PFSK-1 (cell line): ENCODE measurements around the gene BCR.

ENCODE experiments used
- FOXP2 ChIP-seq: optimal IDR thresholded peaks from 2 replicates; pipeline ENCODE3; 2011; ENCODE audit warnings: borderline replicate concordance, control low read depth, inconsistent platforms; ENCODE audit not compliant: insufficient read depth; ENCODE audit errors: extremely low read length, extremely low read depth
- POLR2AphosphoS5 ChIP-seq: IDR thresholded peaks from 2 replicates; pipeline ENCODE4 v1.6.1; 2012; ENCODE audit warnings: low read depth, mild to moderate bottlenecking, control low read depth, low read length, moderate library complexity
- SIN3A ChIP-seq: IDR thresholded peaks from 2 replicates; pipeline ENCODE4 v1.6.1; 2012; ENCODE audit warnings: mild to moderate bottlenecking, low read length, moderate library complexity, borderline replicate concordance; ENCODE audit not compliant: insufficient read depth
- TAF1 ChIP-seq: IDR thresholded peaks from 2 replicates; pipeline ENCODE4 v1.6.1; 2012; ENCODE audit warnings: low read length, control low read depth, borderline replicate concordance; ENCODE audit not compliant: insufficient read depth
- TF ChIP-seq, protein P1 (sequence below), 2 experiments: IDR thresholded peaks; 2 replicates each; pipeline versions ENCODE4 v1.6.1 to v1.8.0; 2011 to 2012; ENCODE audit warnings: low read depth in 2 of 2, low read length in 2 of 2, control low read depth in 1 of 2, inconsistent platforms in 1 of 2, mild to moderate bottlenecking in 1 of 2, moderate library complexity in 1 of 2; ENCODE audit not compliant: insufficient read depth in 1 of 2

- no peak for TF ChIP-seq TAF1
- no peak for TF ChIP-seq POLR2AphosphoS5
- TF ChIP-seq, protein P1, sequence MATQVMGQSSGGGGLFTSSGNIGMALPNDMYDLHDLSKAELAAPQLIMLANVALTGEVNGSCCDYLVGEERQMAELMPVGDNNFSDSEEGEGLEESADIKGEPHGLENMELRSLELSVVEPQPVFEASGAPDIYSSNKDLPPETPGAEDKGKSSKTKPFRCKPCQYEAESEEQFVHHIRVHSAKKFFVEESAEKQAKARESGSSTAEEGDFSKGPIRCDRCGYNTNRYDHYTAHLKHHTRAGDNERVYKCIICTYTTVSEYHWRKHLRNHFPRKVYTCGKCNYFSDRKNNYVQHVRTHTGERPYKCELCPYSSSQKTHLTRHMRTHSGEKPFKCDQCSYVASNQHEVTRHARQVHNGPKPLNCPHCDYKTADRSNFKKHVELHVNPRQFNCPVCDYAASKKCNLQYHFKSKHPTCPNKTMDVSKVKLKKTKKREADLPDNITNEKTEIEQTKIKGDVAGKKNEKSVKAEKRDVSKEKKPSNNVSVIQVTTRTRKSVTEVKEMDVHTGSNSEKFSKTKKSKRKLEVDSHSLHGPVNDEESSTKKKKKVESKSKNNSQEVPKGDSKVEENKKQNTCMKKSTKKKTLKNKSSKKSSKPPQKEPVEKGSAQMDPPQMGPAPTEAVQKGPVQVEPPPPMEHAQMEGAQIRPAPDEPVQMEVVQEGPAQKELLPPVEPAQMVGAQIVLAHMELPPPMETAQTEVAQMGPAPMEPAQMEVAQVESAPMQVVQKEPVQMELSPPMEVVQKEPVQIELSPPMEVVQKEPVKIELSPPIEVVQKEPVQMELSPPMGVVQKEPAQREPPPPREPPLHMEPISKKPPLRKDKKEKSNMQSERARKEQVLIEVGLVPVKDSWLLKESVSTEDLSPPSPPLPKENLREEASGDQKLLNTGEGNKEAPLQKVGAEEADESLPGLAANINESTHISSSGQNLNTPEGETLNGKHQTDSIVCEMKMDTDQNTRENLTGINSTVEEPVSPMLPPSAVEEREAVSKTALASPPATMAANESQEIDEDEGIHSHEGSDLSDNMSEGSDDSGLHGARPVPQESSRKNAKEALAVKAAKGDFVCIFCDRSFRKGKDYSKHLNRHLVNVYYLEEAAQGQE (IDR thresholded peaks at IDR 0.05; ENCODE audit: insufficient read depth in 1 of 2, low read depth in 2 of 2, low read length in 2 of 2) = no peak
- TF ChIP-seq FOXP2 = no peak
- no peak for TF ChIP-seq SIN3A
These were observed 36.3 kb downstream of the BCR start for GRCh38 chr22:23216461-23217170.
